ENCODE data around the gene EDC4.
"Not testable (repeated sequence)": the region's sequence is repeated elsewhere in the genome, so short reads cannot be mapped to it uniquely, and the experiment has no call there.

Gene EDC4, protein sequence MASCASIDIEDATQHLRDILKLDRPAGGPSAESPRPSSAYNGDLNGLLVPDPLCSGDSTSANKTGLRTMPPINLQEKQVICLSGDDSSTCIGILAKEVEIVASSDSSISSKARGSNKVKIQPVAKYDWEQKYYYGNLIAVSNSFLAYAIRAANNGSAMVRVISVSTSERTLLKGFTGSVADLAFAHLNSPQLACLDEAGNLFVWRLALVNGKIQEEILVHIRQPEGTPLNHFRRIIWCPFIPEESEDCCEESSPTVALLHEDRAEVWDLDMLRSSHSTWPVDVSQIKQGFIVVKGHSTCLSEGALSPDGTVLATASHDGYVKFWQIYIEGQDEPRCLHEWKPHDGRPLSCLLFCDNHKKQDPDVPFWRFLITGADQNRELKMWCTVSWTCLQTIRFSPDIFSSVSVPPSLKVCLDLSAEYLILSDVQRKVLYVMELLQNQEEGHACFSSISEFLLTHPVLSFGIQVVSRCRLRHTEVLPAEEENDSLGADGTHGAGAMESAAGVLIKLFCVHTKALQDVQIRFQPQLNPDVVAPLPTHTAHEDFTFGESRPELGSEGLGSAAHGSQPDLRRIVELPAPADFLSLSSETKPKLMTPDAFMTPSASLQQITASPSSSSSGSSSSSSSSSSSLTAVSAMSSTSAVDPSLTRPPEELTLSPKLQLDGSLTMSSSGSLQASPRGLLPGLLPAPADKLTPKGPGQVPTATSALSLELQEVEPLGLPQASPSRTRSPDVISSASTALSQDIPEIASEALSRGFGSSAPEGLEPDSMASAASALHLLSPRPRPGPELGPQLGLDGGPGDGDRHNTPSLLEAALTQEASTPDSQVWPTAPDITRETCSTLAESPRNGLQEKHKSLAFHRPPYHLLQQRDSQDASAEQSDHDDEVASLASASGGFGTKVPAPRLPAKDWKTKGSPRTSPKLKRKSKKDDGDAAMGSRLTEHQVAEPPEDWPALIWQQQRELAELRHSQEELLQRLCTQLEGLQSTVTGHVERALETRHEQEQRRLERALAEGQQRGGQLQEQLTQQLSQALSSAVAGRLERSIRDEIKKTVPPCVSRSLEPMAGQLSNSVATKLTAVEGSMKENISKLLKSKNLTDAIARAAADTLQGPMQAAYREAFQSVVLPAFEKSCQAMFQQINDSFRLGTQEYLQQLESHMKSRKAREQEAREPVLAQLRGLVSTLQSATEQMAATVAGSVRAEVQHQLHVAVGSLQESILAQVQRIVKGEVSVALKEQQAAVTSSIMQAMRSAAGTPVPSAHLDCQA (N-terminal part only)

DNA sequence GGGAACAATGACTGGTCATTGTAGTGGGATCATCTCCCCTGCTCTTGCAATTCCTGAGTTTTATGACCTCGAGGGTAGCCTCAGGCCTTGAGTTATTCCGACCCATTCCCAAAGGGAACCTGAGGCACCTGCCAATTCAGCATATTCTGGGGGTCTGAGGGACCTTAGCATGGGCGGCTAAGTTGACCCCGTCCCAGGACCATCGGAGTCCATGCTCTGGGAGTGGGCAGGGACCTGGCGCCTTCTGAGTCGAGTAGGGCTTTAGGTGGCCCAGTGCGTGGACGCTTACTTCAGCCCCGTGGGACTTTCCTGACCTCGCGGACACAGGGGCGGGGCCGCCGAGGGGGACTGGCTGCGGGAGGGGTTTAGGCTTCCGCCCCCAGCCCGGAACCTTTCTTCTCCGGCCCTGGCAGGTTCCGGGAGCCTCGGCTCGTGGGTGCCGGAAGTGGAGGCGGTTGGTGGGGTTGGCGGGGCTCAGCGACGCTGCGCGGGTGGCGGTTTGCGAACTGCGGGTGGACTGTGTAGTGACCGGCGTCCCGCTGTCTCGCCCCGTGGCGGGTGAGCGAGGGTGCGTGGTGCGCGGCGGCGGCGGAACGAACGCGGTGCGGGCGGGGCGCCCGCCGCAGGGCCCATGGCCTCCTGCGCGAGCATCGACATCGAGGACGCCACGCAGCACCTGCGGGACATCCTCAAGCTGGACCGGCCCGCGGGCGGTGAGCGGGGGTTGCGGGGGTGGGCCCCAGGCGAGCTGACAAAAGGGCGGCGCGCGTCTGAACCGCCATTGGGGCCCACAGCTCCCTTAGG is at the start of gene EDC4:
Gene EDC4 (plus strand): TSS at position 422 of the 804 bp plus-strand sequence. CDS start 210 bp downstream, at position 632.
- peaks cover 25% of the 10 kb centered on the region for H3K36me3 Mint-ChIP-seq (ENCODE audit: low read depth)
- H3K4me1 Mint-ChIP-seq (ENCODE audit: low read depth), result peaks cover 31% of the 10 kb centered on the region
- H3K4me3 Mint-ChIP-seq, result peak within 1 kb of the TSS; percentile 83

DNA sequence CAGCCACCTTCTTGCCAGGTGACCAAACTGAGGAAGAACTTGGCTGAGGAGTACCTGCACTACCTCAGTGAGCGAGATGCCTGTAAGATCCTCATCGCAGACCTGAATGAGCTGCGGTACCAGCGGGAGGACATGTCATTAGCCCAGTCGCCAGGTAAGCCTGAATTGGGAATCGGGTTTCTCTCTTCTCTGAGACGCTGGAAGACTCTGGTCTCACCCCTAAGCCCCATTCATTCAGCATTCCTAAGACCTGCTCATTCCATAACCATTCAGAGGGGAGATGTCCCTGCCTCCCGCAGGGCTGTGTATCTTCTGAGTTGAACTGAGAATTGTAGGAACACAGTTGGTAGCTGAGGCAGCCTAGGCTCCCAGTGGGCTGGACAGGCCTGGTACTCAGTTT is 47.7 kb upstream of the EDC4 start:
- H3K36me3 Mint-ChIP-seq (ENCODE audit: low read depth), result peaks cover 6% of the 10 kb centered on the region
- H3K9me3 Mint-ChIP-seq, result no peaks in the 10 kb centered on the region
- no peaks in the 10 kb centered on the region for H3K4me1 Mint-ChIP-seq (ENCODE audit: low read depth)
- no peak overlapping the region for H3K4me3 Mint-ChIP-seq
- H3K27ac Mint-ChIP-seq, result no peak overlapping the region
- no peaks in the 10 kb centered on the region for H3K27me3 Mint-ChIP-seq (ENCODE audit: low read depth)

More for the DNA sequence above, at the start of gene EDC4:
- no peaks in the 10 kb centered on the region for H3K27me3 Mint-ChIP-seq (ENCODE audit: low read depth)
- H3K27ac Mint-ChIP-seq, result peak within 1 kb of the TSS; percentile 93
- H3K9me3 Mint-ChIP-seq, result no peaks in the 10 kb centered on the region

DNA sequence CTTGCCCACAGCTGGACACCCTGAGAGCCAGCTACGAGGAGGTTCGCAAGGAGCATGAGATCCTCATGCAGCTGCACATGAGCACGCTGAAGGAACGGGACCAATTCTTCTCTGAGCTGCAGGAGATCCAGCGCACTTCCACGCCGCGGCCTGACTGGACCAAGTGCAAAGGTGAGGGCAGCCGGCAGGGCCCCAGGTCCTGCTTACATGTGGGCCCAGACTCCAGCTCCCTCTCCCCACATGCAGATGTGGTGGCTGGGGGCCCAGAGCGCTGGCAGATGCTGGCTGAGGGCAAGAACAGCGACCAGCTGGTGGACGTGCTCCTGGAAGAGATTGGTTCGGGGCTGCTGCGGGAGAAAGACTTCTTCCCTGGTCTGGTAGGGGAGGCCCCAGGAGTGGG is 46.9 kb upstream of the EDC4 start:
- no peaks in the 10 kb centered on the region for H3K9me3 Mint-ChIP-seq
- H3K27ac Mint-ChIP-seq, result no peak overlapping the region
- peaks cover 9% of the 10 kb centered on the region for H3K36me3 Mint-ChIP-seq (ENCODE audit: low read depth)
- H3K4me3 Mint-ChIP-seq, result no peak overlapping the region
- no peaks in the 10 kb centered on the region for H3K4me1 Mint-ChIP-seq (ENCODE audit: low read depth)
- no peaks in the 10 kb centered on the region for H3K27me3 Mint-ChIP-seq (ENCODE audit: low read depth)

DNA sequence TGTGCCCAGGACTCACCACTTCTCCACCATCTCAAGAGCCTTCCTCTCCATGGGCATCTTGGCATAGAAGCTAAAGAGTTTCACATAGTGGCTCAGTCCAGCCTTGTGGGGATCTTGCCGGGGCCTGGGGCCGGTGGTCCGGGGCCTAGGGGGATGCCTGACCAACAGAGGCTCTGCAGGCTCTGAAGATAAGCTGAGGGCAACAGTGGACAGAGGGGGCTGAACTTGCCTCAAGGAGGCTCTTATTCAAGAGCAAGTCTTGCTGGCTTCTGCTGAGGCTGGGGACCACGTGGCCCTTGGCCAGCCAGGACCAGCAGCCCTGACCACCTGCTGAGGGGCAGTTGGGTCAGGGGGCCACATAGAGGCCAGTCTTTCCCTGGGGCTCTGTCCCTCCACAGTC is 44.2 kb upstream of the EDC4 start:
- H3K4me1 Mint-ChIP-seq (ENCODE audit: low read depth), result peaks cover 9% of the 10 kb centered on the region
- no peak overlapping the region for H3K27ac Mint-ChIP-seq
- H3K36me3 Mint-ChIP-seq (ENCODE audit: low read depth), result peaks cover 10% of the 10 kb centered on the region
- H3K9me3 Mint-ChIP-seq, result no peaks in the 10 kb centered on the region
- H3K4me3 Mint-ChIP-seq, result no peak overlapping the region
- no peaks in the 10 kb centered on the region for H3K27me3 Mint-ChIP-seq (ENCODE audit: low read depth)

DNA sequence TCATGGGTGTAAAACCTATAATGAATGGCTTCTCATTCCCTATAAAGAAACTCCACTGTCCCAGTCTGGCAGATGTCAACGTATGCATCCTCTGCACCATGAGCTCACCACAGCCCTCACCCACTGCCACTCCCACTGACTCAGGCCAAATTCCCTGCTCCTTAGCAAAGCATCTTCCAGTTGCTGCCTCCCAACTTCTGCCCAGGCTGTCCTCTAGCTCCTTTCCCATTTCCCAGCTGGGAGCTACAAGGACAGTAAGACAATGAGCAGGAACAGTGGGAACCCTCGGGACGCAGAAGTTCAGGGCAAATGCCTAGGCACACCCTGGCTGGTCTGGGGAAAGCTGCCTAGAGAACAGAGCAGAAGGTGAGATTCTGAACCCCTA is 39.8 kb upstream of the EDC4 start:
- Mint-ChIP-seq H3K36me3 (ENCODE audit: low read depth) (peaks cover 10% of the 10 kb centered on the region), H3K27me3 (ENCODE audit: low read depth) (no peaks in the 10 kb centered on the region), H3K9me3 (no peaks in the 10 kb centered on the region), H3K4me1 (ENCODE audit: low read depth) (peaks cover 14% of the 10 kb centered on the region), H3K27ac (no peak overlapping the region), H3K4me3 (peak overlapping the region; percentile 91)

DNA sequence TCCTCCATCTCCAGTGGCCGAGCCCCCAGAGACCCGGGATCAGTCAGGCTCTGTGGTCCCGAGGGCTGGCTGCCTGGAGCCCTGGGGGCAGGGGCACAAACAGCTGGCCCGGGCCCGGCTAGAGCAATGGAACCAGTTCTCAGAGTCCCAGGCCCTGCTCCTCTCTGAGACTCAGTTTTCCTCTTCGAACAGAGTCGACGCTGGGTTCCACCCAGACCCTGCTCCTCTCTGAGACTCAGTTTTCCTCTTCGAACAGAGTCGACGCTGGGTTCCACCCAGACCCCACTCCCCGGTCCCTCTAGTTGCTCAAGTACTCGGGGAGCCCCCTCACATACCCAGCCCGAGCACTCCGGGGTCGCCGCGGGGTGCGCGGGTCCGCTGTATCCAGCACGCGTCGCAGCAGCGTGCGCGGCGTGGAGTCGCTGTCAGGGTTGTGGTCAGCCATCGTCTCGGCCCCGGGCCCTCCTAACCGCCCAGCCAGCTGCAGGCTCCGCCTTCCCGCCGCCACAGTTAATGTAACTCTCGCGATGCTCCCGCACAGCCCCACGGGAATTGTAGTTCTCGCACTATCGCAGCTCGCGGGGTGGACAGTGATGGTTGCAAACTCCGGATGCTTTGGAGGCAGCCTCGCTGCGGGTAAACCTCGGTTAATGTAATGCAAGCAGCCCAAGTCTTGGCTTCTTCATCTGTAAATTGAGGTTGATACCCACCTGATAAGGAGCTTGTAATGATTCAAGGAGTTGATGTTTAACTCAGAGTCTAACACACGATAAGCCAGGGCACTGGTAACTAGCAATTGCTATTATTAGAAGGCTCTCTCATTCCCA is 39.2 kb upstream of the EDC4 start:
- peaks cover 10% of the 10 kb centered on the region for H3K36me3 Mint-ChIP-seq (ENCODE audit: low read depth)
- peak overlapping the region; percentile 91 for H3K4me3 Mint-ChIP-seq
- no peaks in the 10 kb centered on the region for H3K9me3 Mint-ChIP-seq
- H3K27me3 Mint-ChIP-seq (ENCODE audit: low read depth), result no peaks in the 10 kb centered on the region
- peak overlapping the region; percentile 80 for H3K27ac Mint-ChIP-seq
- peaks cover 14% of the 10 kb centered on the region for H3K4me1 Mint-ChIP-seq (ENCODE audit: low read depth)

DNA sequence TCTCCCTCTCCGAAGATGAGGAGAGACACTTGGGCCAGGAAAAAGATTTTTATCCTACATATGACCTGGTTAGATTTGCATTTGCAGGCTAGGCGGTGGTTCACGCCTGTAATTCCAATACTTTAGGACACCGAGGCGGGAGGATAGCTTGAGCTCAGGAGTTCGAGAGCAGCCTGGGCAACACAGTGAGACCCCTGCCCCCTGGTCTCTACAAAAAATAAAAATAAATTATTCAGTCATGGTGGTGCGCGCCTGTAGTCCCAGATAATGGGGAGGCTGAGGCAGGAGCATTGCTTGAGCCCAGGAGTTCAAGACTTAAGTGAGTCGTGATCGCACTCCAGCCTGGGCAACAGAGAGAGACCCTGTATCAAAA is 38.6 kb upstream of the EDC4 start:
- H3K4me3 Mint-ChIP-seq, result peak overlapping the region; percentile 91
- peaks cover 7% of the 10 kb centered on the region for H3K36me3 Mint-ChIP-seq (ENCODE audit: low read depth)
- H3K4me1 Mint-ChIP-seq (ENCODE audit: low read depth), result peaks cover 14% of the 10 kb centered on the region
- H3K9me3 Mint-ChIP-seq, result no peaks in the 10 kb centered on the region
- no peaks in the 10 kb centered on the region for H3K27me3 Mint-ChIP-seq (ENCODE audit: low read depth)
- H3K27ac Mint-ChIP-seq, result no peak overlapping the region

DNA sequence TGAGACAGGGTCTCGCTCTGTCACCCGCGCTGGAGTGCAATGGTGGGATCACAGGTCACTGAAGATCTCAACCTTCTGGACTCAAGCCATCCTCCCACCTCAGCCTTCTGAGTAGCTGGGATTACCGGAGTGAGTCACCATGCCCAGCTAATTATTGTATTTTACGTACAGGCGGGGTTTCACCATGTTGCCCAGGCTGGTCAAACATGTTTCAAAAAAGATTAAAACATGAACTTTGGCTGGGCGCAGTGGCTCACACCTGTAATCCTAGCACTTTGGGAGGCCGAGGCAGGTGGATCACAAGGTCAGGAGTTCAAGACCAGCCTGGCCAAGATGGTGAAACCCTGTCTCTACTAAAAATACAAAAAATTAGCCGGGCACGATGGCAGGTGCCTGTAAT is 35.7 kb upstream of the EDC4 start:
- H3K9me3 Mint-ChIP-seq; H3K36me3 Mint-ChIP-seq (ENCODE audit: low read depth); H3K27me3 Mint-ChIP-seq (ENCODE audit: low read depth); H3K4me3 Mint-ChIP-seq; H3K27ac Mint-ChIP-seq: not testable (repeated sequence)
- H3K4me1 Mint-ChIP-seq (ENCODE audit: low read depth), result peaks cover 19% of the 10 kb centered on the region

DNA sequence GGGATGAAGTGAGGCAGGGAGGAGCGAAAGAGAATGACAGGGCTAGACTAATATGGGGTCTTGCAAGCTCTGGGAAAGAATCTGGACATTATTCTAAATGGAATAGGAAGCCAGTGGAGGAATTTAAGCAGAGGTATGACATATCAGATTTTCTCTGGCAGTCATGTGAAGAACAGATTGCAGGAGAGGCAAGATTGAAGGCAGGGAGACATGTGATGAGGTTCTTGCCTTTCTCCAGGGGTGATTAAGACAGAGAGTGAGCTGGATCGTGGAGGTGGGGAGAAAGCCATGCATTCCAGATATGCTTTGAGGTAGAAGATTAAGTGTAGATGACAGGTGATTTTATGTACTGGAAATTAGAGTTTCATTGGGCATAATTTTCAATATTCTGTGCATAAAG is 35.0 kb upstream of the EDC4 start:
- H3K27me3 Mint-ChIP-seq (ENCODE audit: low read depth), result no peaks in the 10 kb centered on the region
- H3K27ac Mint-ChIP-seq, result no peak overlapping the region
- no peaks in the 10 kb centered on the region for H3K36me3 Mint-ChIP-seq (ENCODE audit: low read depth)
- no peak overlapping the region for H3K4me3 Mint-ChIP-seq
- peaks cover 14% of the 10 kb centered on the region for H3K4me1 Mint-ChIP-seq (ENCODE audit: low read depth)
- H3K9me3 Mint-ChIP-seq, result no peaks in the 10 kb centered on the region

DNA sequence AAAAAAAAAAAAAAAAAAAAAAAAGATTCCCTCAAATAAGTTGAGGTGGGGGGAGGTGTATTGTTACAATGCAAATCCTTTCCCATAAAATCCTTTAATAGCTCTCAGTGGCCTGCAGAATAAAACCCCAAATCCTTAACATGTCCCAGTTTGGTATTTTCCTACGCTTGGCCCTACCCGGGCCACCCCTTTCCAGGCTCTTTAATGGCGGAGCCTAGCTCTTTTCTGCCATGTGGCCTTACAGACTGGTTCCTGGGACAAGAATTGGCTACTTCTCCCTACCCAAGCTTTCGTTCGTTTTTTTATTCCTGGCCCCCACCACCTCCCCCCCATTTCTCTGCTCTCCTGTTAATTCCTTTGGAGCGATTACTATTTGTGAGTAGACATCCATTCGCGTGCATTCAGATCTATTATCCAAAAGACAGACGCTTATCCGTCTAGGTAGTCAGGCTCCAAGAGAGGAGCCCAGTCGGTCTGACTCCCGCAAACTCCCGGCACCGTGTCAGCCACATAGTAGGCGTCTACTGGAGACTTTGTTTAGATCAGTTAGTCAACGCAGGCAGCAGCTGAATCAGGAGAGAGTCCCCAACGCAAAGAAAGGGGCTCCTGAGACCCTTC is 31.5 kb upstream of the EDC4 start:
- peaks cover 31% of the 10 kb centered on the region for H3K4me1 Mint-ChIP-seq (ENCODE audit: low read depth)
- peaks cover 4% of the 10 kb centered on the region for H3K36me3 Mint-ChIP-seq (ENCODE audit: low read depth)
- H3K9me3 Mint-ChIP-seq, result no peaks in the 10 kb centered on the region
- peak overlapping the region; percentile 96 for H3K27ac Mint-ChIP-seq
- no peaks in the 10 kb centered on the region for H3K27me3 Mint-ChIP-seq (ENCODE audit: low read depth)
- H3K4me3 Mint-ChIP-seq, result peak overlapping the region; percentile 91

DNA sequence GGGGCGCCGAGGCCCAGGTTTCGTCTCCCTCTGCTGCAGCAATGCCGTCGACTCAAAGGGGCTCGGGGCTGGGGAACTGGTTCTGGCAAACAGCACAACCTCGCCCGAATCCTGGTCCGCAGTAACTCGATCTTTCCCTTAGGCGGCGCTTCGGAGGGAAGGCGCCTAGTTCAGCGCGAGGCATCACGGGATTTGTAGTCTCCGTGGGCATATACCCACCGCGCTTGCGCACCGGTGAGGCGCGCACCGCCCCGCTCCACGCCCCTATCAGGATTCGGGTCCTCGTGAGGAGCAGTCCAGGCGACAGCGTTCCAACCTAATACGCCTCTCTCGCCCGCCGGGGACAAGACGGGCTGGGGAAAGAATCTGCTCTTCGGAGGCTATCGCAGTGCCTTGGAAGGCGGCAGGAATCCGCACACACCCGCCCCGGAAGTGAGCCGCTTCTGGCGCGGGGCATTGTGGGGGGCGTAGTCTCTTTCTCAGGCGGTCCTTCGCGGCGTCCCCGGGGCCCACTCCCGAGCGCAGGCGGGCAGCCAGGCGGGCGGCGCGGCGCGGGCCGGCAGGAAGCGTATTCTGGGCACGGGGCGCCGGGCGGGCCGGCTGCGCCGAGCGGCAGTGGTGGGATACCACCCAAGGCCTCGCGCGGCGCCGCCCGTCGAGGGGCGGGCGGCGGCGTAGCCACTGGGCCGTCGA is 30.9 kb upstream of the EDC4 start, which contains the start of gene THAP11:
Gene THAP11 (plus strand): TSS at position 505 of the 693 bp plus-strand sequence. CDS start 235 bp downstream, outside the sequence.
- no peaks in the 10 kb centered on the region for H3K27me3 Mint-ChIP-seq (ENCODE audit: low read depth)
- H3K9me3 Mint-ChIP-seq, result no peaks in the 10 kb centered on the region
- H3K4me1 Mint-ChIP-seq (ENCODE audit: low read depth), result peaks cover 31% of the 10 kb centered on the region
- H3K27ac Mint-ChIP-seq, result peak within 1 kb of the TSS; percentile 96
- H3K36me3 Mint-ChIP-seq (ENCODE audit: low read depth), result peaks cover 4% of the 10 kb centered on the region
- peak within 1 kb of the TSS; percentile 91 for H3K4me3 Mint-ChIP-seq
